Breast epithelium (tissue), 3 donors: ENCODE data around the gene VPS13D.

Source experiments
- CTCF ChIP-seq, 3 donors: fragments of 450-650 bp; IDR thresholded peaks; one replicate each; pipeline ENCODE4 v1.5.1; 2016 to 2017; ENCODE audit warnings: antibody characterized with exemption in 3 of 3, mild to moderate bottlenecking in 3 of 3, moderate library complexity in 3 of 3
- POLR2AphosphoS5 ChIP-seq, 3 donors: sonication (generic); formaldehyde crosslinking; IDR thresholded peaks; one replicate each; pipeline ENCODE4 v1.6.1; 2017; ENCODE audit warnings: antibody characterized with exemption in 3 of 3

- no peak for TF ChIP-seq CTCF (IDR thresholded peaks at IDR 0.05)
- no peak for TF ChIP-seq POLR2AphosphoS5 (IDR thresholded peaks at IDR 0.05)
Observed at GRCh38 chr1:12202577-12202976, 27.3 kb upstream of the VPS13D start.
